Measurements from ENCODE around the gene COMMD2.

The COMMD2 gene

DNA sequence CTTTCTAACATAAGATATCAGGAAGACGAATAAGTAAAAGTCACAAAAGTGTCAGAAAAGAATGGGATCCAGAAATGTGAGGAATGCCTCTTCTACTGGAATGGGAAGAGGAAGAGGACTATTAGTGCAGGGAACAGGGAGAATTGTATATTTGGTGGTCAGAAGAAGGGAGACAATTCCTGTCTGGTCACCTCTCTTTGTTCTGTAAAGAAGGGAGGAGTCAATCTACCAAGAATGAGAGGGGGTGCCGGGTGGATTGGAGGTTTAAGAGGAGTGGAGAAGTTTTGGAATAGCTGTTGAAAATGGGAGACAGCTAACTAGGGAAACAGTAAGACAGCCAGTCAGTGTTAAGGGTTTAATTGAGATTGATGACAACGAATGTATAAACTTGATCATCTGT lies 20.1 kb downstream of the COMMD2 start:
- TF ChIP-seq, protein P1, sequence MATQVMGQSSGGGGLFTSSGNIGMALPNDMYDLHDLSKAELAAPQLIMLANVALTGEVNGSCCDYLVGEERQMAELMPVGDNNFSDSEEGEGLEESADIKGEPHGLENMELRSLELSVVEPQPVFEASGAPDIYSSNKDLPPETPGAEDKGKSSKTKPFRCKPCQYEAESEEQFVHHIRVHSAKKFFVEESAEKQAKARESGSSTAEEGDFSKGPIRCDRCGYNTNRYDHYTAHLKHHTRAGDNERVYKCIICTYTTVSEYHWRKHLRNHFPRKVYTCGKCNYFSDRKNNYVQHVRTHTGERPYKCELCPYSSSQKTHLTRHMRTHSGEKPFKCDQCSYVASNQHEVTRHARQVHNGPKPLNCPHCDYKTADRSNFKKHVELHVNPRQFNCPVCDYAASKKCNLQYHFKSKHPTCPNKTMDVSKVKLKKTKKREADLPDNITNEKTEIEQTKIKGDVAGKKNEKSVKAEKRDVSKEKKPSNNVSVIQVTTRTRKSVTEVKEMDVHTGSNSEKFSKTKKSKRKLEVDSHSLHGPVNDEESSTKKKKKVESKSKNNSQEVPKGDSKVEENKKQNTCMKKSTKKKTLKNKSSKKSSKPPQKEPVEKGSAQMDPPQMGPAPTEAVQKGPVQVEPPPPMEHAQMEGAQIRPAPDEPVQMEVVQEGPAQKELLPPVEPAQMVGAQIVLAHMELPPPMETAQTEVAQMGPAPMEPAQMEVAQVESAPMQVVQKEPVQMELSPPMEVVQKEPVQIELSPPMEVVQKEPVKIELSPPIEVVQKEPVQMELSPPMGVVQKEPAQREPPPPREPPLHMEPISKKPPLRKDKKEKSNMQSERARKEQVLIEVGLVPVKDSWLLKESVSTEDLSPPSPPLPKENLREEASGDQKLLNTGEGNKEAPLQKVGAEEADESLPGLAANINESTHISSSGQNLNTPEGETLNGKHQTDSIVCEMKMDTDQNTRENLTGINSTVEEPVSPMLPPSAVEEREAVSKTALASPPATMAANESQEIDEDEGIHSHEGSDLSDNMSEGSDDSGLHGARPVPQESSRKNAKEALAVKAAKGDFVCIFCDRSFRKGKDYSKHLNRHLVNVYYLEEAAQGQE (IDR thresholded peaks at IDR 0.05; ENCODE audit: insufficient read depth in 1 of 2, low read depth in 2 of 2, low read length in 2 of 2) = no peak
- TF ChIP-seq FOXP2 (optimal IDR thresholded peaks at IDR 0.05; ENCODE audit: borderline replicate concordance, extremely low read depth, extremely low read length, insufficient read depth) (no peak), TAF1 (IDR thresholded peaks at IDR 0.05; ENCODE audit: borderline replicate concordance, insufficient read depth, low read length) (no peak), SIN3A (IDR thresholded peaks at IDR 0.05; ENCODE audit: borderline replicate concordance, insufficient read depth, low read length) (no peak), POLR2AphosphoS5 (IDR thresholded peaks at IDR 0.05; ENCODE audit: low read depth, low read length) (no peak)

DNA sequence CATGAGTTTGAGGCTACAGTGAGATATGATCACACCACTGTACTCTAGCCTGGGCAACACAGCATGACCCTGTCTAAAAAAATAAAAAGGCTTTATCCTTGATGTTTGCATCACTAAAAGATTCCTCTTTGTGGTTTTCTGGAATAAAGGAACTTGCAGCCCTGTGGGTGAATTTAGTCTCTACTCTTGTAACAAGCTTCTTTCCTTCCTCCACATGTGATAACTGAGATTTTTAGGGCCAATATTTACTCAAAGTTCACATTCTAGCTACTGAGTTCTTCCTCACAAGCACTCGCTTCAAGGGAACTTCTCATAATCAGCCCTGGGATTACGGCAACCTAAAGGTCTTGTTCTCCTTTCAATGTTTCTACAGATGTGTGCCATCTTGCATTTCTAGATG lies 24.6 kb downstream of the COMMD2 start:
- TF ChIP-seq TAF1 (IDR thresholded peaks at IDR 0.05; ENCODE audit: borderline replicate concordance, insufficient read depth, low read length) (no peak), SIN3A (IDR thresholded peaks at IDR 0.05; ENCODE audit: borderline replicate concordance, insufficient read depth, low read length) (no peak), FOXP2 (optimal IDR thresholded peaks at IDR 0.05; ENCODE audit: borderline replicate concordance, extremely low read depth, extremely low read length, insufficient read depth) (no peak), POLR2AphosphoS5 (IDR thresholded peaks at IDR 0.05; ENCODE audit: low read depth, low read length) (no peak)
- TF ChIP-seq, protein P1 (IDR thresholded peaks at IDR 0.05; ENCODE audit: insufficient read depth in 1 of 2, low read depth in 2 of 2, low read length in 2 of 2) = no peak

DNA sequence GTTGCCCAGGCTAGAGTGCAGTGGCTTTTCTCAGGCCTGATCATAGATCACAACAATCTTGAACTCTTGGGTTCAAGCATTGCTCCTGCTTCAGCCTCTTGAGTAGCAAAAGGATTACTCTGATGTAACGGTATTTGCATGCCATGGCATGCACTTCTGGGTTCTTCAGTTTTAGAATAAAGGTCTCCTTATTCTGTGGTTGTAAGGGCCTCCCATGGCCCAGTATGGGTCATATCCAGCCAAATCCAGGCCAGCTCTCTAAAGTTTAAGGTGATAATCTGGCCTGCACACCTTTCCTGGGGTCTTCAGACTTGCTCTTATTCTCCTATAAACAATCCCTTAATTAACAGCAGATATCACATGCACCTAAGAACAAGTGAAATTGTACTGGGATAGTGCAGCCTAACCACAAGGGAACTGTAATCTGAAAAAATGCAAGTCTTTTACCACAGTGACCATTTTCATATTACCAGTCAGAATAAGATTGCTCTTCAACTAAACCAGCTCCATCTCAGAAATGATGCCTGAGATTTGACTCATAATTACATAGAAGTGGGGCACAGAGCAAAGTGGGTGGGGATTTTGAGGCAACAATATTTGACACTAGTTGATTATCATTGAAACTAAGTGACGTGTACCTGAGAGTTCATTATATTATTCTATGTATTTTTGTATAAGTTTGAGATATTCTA lies 25.4 kb downstream of the COMMD2 start:
- TF ChIP-seq TAF1 (IDR thresholded peaks at IDR 0.05; ENCODE audit: borderline replicate concordance, insufficient read depth, low read length) = no peak
- no peak for TF ChIP-seq FOXP2 (optimal IDR thresholded peaks at IDR 0.05; ENCODE audit: borderline replicate concordance, extremely low read depth, extremely low read length, insufficient read depth)
- TF ChIP-seq POLR2AphosphoS5 (IDR thresholded peaks at IDR 0.05; ENCODE audit: low read depth, low read length) = no peak
- TF ChIP-seq SIN3A (IDR thresholded peaks at IDR 0.05; ENCODE audit: borderline replicate concordance, insufficient read depth, low read length) = no peak
- TF ChIP-seq, protein P1 (IDR thresholded peaks at IDR 0.05; ENCODE audit: insufficient read depth in 1 of 2, low read depth in 2 of 2, low read length in 2 of 2) = no peak

DNA sequence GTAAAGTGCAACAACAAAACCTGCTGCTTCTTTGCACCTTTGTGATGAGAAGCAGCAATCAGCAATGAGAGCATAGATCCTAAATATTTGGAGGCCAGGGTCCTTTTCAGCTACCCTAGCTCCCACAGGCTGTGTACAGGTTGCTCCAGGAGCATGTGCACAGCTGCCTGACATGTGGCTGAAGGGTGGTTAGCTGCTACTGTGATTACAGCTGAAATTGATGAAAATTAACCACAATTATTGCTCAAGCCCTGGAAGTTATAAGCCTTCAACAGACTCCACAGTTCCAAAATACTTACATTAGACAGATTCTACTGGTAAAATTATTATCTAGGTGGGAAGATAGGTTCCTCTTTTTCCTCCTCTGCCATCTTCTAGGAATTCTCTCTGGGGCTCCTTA lies 28.5 kb downstream of the COMMD2 start:
- no peak for TF ChIP-seq POLR2AphosphoS5 (IDR thresholded peaks at IDR 0.05; ENCODE audit: low read depth, low read length)
- TF ChIP-seq, protein P1 (IDR thresholded peaks at IDR 0.05; ENCODE audit: insufficient read depth in 1 of 2, low read depth in 2 of 2, low read length in 2 of 2) = no peak
- no peak for TF ChIP-seq FOXP2 (optimal IDR thresholded peaks at IDR 0.05; ENCODE audit: borderline replicate concordance, extremely low read depth, extremely low read length, insufficient read depth)
- TF ChIP-seq SIN3A (IDR thresholded peaks at IDR 0.05; ENCODE audit: borderline replicate concordance, insufficient read depth, low read length) = no peak
- TF ChIP-seq TAF1 (IDR thresholded peaks at IDR 0.05; ENCODE audit: borderline replicate concordance, insufficient read depth, low read length) = no peak

Measured in PFSK-1 (cell line).